ENCODE measurements around the gene PDE11A.

The PDE11A gene

DNA sequence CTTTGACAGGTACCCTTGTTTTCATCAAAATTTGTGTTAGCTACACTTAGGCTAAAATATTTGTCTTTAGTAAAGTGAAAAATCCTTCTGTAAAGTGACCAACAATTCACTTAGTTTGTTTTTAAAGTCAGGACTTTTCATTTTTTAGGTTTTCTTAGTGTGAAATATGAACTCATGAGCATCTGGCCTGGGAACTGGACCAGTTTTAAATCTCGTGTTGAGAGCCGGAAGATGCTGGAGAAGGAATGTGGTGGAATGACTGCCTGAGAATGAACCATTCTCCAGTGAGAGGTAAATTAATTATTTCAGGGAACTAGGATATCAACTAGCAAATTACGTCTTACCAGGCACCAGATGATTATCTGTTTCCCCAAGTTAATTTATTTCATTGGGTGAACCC, 374.3 kb downstream of the PDE11A start:
- TF ChIP-seq TOX (CRISPR knock-in tag; IDR thresholded peaks at IDR 0.05; ENCODE audit: borderline replicate concordance) (no peak), GLIS3 (CRISPR knock-in tag; IDR thresholded peaks at IDR 0.05) (no peak), BACH2 (CRISPR knock-in tag; IDR thresholded peaks at IDR 0.05; ENCODE audit: borderline replicate concordance) (no peak), ZNF565 (CRISPR knock-in tag; conservative IDR thresholded peaks at IDR 0.05; ENCODE audit: low read depth) (no peak), ZNF8 (CRISPR knock-in tag; IDR thresholded peaks at IDR 0.05) (no peak), ISL1 (CRISPR knock-in tag; IDR thresholded peaks at IDR 0.05) (no peak), OSR1 (CRISPR knock-in tag; IDR thresholded peaks at IDR 0.05) (no peak), ZFP30 (CRISPR knock-in tag; IDR thresholded peaks at IDR 0.05) (no peak), CSDC2 (CRISPR knock-in tag; IDR thresholded peaks at IDR 0.05) (no peak), ZNF70 (CRISPR knock-in tag; IDR thresholded peaks at IDR 0.05) (no peak), ZFP3 (CRISPR knock-in tag; IDR thresholded peaks at IDR 0.05) (no peak), ESRRG (CRISPR knock-in tag; IDR thresholded peaks at IDR 0.05) (no peak)
- TF ChIP-seq, protein P1, sequence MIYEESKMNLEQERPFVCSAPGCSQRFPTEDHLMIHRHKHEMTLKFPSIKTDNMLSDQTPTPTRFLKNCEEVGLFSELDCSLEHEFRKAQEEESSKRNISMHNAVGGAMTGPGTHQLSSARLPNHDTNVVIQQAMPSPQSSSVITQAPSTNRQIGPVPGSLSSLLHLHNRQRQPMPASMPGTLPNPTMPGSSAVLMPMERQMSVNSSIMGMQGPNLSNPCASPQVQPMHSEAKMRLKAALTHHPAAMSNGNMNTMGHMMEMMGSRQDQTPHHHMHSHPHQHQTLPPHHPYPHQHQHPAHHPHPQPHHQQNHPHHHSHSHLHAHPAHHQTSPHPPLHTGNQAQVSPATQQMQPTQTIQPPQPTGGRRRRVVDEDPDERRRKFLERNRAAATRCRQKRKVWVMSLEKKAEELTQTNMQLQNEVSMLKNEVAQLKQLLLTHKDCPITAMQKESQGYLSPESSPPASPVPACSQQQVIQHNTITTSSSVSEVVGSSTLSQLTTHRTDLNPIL (CRISPR knock-in tag; IDR thresholded peaks at IDR 0.05; ENCODE audit: low read depth) = no peak
- TF ChIP-seq, protein P2, sequence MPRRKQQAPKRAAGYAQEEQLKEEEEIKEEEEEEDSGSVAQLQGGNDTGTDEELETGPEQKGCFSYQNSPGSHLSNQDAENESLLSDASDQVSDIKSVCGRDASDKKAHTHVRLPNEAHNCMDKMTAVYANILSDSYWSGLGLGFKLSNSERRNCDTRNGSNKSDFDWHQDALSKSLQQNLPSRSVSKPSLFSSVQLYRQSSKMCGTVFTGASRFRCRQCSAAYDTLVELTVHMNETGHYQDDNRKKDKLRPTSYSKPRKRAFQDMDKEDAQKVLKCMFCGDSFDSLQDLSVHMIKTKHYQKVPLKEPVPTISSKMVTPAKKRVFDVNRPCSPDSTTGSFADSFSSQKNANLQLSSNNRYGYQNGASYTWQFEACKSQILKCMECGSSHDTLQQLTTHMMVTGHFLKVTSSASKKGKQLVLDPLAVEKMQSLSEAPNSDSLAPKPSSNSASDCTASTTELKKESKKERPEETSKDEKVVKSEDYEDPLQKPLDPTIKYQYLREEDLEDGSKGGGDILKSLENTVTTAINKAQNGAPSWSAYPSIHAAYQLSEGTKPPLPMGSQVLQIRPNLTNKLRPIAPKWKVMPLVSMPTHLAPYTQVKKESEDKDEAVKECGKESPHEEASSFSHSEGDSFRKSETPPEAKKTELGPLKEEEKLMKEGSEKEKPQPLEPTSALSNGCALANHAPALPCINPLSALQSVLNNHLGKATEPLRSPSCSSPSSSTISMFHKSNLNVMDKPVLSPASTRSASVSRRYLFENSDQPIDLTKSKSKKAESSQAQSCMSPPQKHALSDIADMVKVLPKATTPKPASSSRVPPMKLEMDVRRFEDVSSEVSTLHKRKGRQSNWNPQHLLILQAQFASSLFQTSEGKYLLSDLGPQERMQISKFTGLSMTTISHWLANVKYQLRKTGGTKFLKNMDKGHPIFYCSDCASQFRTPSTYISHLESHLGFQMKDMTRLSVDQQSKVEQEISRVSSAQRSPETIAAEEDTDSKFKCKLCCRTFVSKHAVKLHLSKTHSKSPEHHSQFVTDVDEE (CRISPR knock-in tag; IDR thresholded peaks at IDR 0.05) = no peak
- TF ChIP-seq, protein P3, sequence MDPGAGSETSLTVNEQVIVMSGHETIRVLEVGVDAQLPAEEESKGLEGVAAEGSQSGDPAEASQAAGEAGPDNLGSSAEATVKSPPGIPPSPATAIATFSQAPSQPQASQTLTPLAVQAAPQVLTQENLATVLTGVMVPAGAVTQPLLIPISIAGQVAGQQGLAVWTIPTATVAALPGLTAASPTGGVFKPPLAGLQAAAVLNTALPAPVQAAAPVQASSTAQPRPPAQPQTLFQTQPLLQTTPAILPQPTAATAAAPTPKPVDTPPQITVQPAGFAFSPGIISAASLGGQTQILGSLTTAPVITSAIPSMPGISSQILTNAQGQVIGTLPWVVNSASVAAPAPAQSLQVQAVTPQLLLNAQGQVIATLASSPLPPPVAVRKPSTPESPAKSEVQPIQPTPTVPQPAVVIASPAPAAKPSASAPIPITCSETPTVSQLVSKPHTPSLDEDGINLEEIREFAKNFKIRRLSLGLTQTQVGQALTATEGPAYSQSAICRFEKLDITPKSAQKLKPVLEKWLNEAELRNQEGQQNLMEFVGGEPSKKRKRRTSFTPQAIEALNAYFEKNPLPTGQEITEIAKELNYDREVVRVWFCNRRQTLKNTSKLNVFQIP (CRISPR knock-in tag; IDR thresholded peaks at IDR 0.05; ENCODE audit: borderline replicate concordance, low read depth) = no peak
- ATAC-seq = no peak

DNA sequence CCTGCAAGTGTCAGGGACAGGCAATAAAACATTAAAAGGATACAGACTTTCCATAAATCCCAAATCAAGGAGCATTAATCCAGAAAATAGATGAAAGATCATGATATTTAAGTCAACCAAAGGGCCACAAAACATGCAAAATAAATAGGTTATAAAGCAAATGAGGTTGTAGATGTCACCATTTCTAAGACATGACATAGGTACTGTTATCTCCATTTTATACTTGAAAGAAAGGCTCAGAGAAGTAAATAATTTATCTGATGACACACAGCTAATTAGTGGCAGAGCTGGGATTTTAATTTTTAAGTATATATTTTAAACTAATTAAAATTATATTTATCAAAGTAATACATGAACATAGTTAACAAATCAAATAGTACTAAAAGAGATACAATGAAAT, 378.2 kb downstream of the PDE11A start:
- no peak for ATAC-seq
- no peak for TF ChIP-seq SNAI2 (CRISPR knock-in tag; IDR thresholded peaks at IDR 0.05)

DNA sequence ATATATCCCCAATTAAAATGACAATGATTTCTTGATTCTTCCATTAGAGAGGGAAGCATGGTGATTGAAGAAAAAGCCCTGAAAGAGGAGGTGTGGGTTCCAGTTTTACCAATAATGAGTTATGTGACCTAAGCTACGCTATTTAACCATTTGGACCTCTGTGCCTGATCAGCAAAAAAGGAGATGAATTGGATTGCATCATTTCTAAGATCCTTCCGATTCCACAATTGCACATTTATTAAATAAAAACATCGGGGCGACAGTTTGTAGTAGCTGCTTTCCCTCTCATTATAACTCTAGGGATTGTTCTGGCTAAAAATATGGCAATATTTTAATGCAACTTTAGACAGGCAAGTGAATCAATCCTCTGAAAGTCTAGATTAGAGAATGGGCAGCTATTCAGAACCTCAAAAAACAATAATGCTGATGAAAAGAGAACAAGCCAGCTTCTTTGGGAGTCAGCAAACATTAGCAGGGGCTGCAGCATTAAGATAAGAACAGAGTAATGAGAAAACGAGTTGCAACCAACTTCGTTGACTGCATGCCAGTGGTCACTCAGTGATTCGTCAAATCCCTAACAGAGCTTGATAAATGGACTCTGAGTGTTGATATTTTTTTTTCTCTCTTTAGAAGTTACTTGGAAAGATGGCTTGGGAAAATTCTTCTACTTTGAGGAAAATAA, 378.8 kb downstream of the PDE11A start:
- no peak for ATAC-seq
- TF ChIP-seq OSR1 (CRISPR knock-in tag; IDR thresholded peaks at IDR 0.05) = no peak
- TF ChIP-seq TCF4 (CRISPR knock-in tag; IDR thresholded peaks at IDR 0.05; ENCODE audit: borderline replicate concordance) = no peak
- TF ChIP-seq BACH2 (CRISPR knock-in tag; IDR thresholded peaks at IDR 0.05; ENCODE audit: borderline replicate concordance) = no peak
- TF ChIP-seq, protein P3 (CRISPR knock-in tag; IDR thresholded peaks at IDR 0.05; ENCODE audit: borderline replicate concordance, low read depth) = no peak

DNA sequence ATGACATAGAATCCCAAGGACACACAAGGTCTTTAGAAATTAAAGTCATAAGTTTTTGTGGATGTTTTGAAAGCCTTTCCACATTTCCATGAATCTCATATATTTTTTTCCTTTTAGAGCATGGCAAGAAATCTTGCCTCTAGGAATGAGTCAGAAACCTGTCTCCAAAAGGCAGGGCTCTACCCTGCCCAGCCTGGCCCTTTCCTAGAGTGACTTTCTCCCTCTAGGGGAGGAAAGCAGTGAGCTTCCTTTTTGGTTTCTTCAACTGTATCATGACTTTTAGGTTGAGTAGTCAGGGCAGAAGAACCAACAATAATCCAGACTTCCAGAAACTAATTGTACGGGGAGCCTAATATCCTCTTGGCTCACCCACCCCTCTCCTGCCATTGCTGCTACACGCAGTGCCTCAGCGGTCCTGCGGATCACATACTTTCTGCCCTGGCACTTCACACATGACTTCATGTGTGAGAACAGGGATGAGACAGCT, 379.8 kb downstream of the PDE11A start:
- ATAC-seq = no peak
- TF ChIP-seq ZC3H10 (CRISPR knock-in tag; IDR thresholded peaks at IDR 0.05) (no peak), ARNTL (CRISPR knock-in tag; IDR thresholded peaks at IDR 0.05; ENCODE audit: borderline replicate concordance, low read depth) (no peak), TCF4 (CRISPR knock-in tag; IDR thresholded peaks at IDR 0.05; ENCODE audit: borderline replicate concordance) (no peak), ZFP3 (CRISPR knock-in tag; IDR thresholded peaks at IDR 0.05) (no peak)
- TF ChIP-seq, protein P2 (CRISPR knock-in tag; IDR thresholded peaks at IDR 0.05) = no peak
- TF ChIP-seq, protein P4, sequence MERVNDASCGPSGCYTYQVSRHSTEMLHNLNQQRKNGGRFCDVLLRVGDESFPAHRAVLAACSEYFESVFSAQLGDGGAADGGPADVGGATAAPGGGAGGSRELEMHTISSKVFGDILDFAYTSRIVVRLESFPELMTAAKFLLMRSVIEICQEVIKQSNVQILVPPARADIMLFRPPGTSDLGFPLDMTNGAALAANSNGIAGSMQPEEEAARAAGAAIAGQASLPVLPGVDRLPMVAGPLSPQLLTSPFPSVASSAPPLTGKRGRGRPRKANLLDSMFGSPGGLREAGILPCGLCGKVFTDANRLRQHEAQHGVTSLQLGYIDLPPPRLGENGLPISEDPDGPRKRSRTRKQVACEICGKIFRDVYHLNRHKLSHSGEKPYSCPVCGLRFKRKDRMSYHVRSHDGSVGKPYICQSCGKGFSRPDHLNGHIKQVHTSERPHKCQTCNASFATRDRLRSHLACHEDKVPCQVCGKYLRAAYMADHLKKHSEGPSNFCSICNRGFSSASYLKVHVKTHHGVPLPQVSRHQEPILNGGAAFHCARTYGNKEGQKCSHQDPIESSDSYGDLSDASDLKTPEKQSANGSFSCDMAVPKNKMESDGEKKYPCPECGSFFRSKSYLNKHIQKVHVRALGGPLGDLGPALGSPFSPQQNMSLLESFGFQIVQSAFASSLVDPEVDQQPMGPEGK (CRISPR knock-in tag; IDR thresholded peaks at IDR 0.05; ENCODE audit: borderline replicate concordance) = no peak
- TF ChIP-seq, protein P1 (CRISPR knock-in tag; IDR thresholded peaks at IDR 0.05; ENCODE audit: low read depth) = no peak
